Prostate gland (tissue), 2 donors: Measurements from ENCODE around the gene HSF4. TPM values are rescaled to one million over a fixed set of nuclear protein-coding genes. Genes with fewer than 3 reads are reported as not detected.

Source experiments
- DNase-seq: peaks from one replicate; pipeline ENCODE4 v3.0.0-alpha.2; 2019; ENCODE audit warnings: low spot score
- H3K27ac ChIP-seq, 2 donors: fragments of 200-600 bp; sonication (generic); 2 replicates each; pipeline ENCODE4 v1.5.1; 2017 to 2019
- H3K27me3 ChIP-seq: fragments of 200-600 bp; sonication (generic); replicated peaks from 2 replicates; pipeline ENCODE4 v1.5.1; 2019; ENCODE audit not compliant: insufficient read depth
- H3K36me3 ChIP-seq, 2 donors: fragments of 200-600 bp; sonication (generic); 1 replicate in 1 of 2; 2 replicates in 1 of 2; pipeline versions ENCODE4 v1.5.1 to v1.8.1; 2017 to 2019
- H3K4me1 ChIP-seq: fragments of 200-600 bp; sonication (generic); replicated peaks from 2 replicates; pipeline ENCODE4 v1.5.1; 2019
- H3K4me3 ChIP-seq, 2 donors: fragments of 200-600 bp; sonication (generic); 2 replicates each; pipeline ENCODE4 v1.5.1; 2017 to 2019
- H3K9me3 ChIP-seq: fragments of 200-600 bp; sonication (generic); 2 replicates; pipeline ENCODE4 v1.5.1; 2017
- POLR2A ChIP-seq: fragments of 450-650 bp; IDR thresholded peaks from one replicate; pipeline ENCODE4 v1.6.1; 2016; ENCODE audit warnings: antibody characterized with exemption, mild to moderate bottlenecking
- POLR2AphosphoS5 ChIP-seq: sonication (generic); formaldehyde crosslinking; IDR thresholded peaks from one replicate; pipeline ENCODE4 v1.6.1; 2017; ENCODE audit warnings: antibody characterized with exemption
- WGBS: methylation state at CpG from one replicate; pipeline ENCODE4 v1.1.5; 2018; 5-methylcytosine and 5-hydroxymethylcytosine counted together
- intact Hi-C: fragments of 100-400 bp; cut with DNase I; formaldehyde crosslinking; loops from one replicate; pipeline ENCODE4 v1.14.2; 2022
- total RNA-seq, 2 donors: library from RNA; depleted of rRNA; stranded (reverse); fragments of >200 nt; gene quantifications; one replicate each; pipeline ENCODE4 v1.1.0, GENCODE V29; 2016
- TF ChIP-seq, protein P1 (sequence below), 4 experiments: fragments of 200-600 bp in 2 of 4; fragments of 450-650 bp in 2 of 4; sonication (generic) in 2 of 4; IDR thresholded peaks; 1 replicate in 3 of 4; 2 replicates in 1 of 4; pipeline ENCODE4 v1.5.1; 2016 to 2019; ENCODE audit warnings: antibody characterized with exemption in 4 of 4, mild to moderate bottlenecking in 2 of 4, moderate library complexity in 2 of 4

Gene HSF4
- total RNA-seq, 2 donors from 2014 or later: 109 to 137 TPM

DNA sequence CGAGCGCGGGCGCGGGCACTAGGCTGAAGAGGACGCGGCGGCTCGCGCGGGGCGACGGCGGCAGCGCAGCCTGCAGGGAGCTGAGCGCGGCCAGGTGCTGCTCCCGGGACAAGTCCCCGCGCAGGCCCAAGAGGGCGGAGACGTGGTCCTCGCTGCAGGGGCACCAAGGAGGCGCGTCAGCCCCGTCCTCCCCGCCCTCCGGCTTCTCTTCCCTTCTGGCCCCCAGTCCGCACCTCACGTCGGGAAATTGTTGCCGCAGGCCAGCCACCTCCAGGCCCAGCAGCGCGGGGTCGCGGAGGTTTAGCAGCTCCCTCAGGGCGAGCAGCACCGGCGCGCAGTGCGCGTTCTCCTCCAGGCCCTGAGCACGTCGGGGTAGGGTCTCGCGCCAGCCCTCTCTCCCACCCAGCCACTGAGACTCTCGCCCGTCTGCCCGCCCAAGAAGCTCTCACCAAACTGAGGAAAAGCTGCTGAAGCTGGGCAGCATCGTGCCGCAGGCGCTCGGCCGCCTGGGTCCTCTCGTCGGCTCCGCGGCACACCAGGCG is 20.0 kb downstream of the HSF4 start:
- Histone ChIP-seq H3K27me3 (no peaks in the 10 kb centered on the region), H3K36me3 (no peaks in the 10 kb centered on the region), H3K27ac (peak overlapping the region; percentile 98), H3K9me3 (no peaks in the 10 kb centered on the region), H3K4me3 (peak overlapping the region; percentile 70 to 82), H3K4me1 (peaks cover 14% of the 10 kb centered on the region)
- no peak for DNase-seq
- WGBS: 3% methylated on average over 46 of the region's 59 CpGs
- TF ChIP-seq POLR2AphosphoS5 (no peak), POLR2A (no peak)
- TF ChIP-seq, protein P1, sequence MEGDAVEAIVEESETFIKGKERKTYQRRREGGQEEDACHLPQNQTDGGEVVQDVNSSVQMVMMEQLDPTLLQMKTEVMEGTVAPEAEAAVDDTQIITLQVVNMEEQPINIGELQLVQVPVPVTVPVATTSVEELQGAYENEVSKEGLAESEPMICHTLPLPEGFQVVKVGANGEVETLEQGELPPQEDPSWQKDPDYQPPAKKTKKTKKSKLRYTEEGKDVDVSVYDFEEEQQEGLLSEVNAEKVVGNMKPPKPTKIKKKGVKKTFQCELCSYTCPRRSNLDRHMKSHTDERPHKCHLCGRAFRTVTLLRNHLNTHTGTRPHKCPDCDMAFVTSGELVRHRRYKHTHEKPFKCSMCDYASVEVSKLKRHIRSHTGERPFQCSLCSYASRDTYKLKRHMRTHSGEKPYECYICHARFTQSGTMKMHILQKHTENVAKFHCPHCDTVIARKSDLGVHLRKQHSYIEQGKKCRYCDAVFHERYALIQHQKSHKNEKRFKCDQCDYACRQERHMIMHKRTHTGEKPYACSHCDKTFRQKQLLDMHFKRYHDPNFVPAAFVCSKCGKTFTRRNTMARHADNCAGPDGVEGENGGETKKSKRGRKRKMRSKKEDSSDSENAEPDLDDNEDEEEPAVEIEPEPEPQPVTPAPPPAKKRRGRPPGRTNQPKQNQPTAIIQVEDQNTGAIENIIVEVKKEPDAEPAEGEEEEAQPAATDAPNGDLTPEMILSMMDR (IDR thresholded peaks at IDR 0.05): no peak
- intact Hi-C loops: loop anchor here (2.0 kb wide), 1 partner anchor 208 kb away; no protein-coding TSS in a partner anchor

DNA sequence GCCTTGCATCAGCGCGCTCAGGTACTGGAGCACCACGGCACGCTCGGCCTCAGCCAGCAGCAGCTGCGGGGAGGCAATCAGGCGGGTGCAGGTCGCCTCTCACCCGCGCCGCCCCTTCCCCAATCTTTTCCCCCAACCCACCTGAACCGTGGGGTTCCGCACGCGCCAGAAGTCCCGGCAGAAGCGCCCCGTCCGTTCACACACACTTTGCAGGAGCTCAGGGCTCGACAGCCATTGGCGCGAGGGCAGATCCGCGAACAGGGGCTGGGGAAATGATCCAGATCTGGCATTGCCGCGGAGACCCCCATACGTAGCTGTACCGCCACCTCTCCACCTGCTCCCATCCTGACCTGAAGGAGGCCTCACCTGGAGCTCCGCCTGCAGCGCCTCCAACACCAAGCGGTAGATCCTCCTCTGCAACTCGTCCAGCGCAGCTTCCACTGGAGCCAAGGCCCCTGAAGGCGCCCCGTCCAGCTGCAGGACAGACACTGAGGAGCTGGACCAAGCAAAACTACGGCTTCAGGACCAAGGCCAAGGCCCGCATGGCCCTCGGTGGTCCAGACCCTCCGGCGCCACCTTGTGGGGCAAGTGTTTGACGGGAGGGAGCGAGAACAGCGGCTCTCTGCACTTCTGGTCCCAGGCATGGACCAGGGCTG is 20.6 kb downstream of the HSF4 start:
- intact Hi-C loops: loop anchor here (2.0 kb wide), 1 partner anchor 208 kb away; no protein-coding TSS in a partner anchor
- Histone ChIP-seq H3K4me1 (peaks cover 14% of the 10 kb centered on the region), H3K4me3 (peak overlapping the region; percentile 70 to 82), H3K36me3 (no peaks in the 10 kb centered on the region), H3K27me3 (no peaks in the 10 kb centered on the region), H3K27ac (no peak overlapping the region), H3K9me3 (no peaks in the 10 kb centered on the region)
- TF ChIP-seq, protein P1 (IDR thresholded peaks at IDR 0.05): peak; percentile 35 to 91 (median 88)
- TF ChIP-seq POLR2A: no peak
- TF ChIP-seq POLR2AphosphoS5: peak; percentile 82
- WGBS: 15% methylated on average over 24 of the region's 43 CpGs
- DNase-seq: peak; percentile 82

DNA sequence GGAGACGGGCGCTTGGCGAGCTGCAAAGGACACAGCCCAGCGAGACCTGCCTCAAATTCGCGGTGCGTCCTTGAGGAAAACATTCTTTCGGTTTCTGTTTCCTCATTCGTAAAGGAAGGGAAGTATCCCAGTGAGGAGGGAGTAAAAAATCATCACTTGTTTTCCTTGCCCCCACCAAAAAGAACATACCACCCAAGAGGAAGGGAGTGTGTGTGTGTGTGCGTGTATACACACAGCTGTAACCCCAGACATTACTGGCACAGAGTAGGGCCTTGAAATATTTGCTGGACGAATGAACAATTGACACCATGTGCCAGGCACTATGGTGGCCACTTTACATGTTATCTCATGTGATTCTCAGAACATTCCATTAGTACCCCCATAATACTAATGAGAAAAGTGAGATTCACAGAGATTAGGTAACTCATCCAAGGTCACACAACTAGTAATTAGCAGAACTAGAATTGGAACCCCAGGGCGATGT is 21.1 kb downstream of the HSF4 start:
- TF ChIP-seq POLR2AphosphoS5: no peak
- TF ChIP-seq, protein P1 (IDR thresholded peaks at IDR 0.05): no peak
- no peak for TF ChIP-seq POLR2A
- Histone ChIP-seq H3K36me3 (no peaks in the 10 kb centered on the region), H3K27me3 (no peaks in the 10 kb centered on the region), H3K27ac (no peak overlapping the region), H3K9me3 (no peaks in the 10 kb centered on the region), H3K4me3 (no peak overlapping the region), H3K4me1 (peaks cover 14% of the 10 kb centered on the region)
- 11% methylated on average over 12 of the region's 12 CpGs for WGBS
- DNase-seq: no peak
- intact Hi-C loops: loop anchor here (2.0 kb wide), 1 partner anchor 209 kb away; no protein-coding TSS in a partner anchor

DNA sequence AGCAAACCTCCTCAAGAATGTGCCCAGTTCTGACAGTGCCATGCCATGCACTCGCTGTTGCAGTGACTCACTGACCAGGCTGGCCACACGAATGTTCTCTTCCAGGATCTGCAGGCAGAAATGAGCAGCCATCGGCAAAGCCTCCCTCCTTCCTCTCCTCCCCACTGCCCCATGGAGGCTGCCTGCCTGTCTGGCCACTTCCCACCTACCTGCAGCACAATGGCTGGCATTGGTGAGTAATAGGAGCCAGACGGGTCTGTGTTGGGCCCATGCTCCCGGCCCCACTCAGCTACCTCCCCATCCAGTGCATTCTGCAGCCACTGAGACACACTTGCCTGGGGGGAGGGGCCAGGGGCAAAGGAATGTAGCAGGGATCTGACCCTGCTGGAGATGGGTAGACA is 22.0 kb downstream of the HSF4 start:
- 54% methylated on average over 4 of the region's 5 CpGs for WGBS
- peaks cover 16% of the 10 kb centered on the region for H3K4me1 ChIP-seq
- H3K27ac ChIP-seq: no peak overlapping the region
- no peak overlapping the region for H3K4me3 ChIP-seq
- TF ChIP-seq, protein P1 (IDR thresholded peaks at IDR 0.05): no peak
- no peak for TF ChIP-seq POLR2AphosphoS5
- TF ChIP-seq POLR2A: no peak
- no peaks in the 10 kb centered on the region for H3K9me3 ChIP-seq
- no peak for DNase-seq
- H3K36me3 ChIP-seq: no peaks in the 10 kb centered on the region
- intact Hi-C loops: no loop called here
- H3K27me3 ChIP-seq: no peaks in the 10 kb centered on the region
